ENCODE data around the gene OSBPL6. TPM values are rescaled to one million over a fixed set of nuclear protein-coding genes. Genes with fewer than 3 reads are reported as not detected.

Gene OSBPL6
- total and polyA plus RNA-seq, 9 of the 15 experiments (the other 6 are each of a cell fraction or from before 2014, with no cell fraction given): 3.4 to 12.7 (median 9.3) TPM

DNA sequence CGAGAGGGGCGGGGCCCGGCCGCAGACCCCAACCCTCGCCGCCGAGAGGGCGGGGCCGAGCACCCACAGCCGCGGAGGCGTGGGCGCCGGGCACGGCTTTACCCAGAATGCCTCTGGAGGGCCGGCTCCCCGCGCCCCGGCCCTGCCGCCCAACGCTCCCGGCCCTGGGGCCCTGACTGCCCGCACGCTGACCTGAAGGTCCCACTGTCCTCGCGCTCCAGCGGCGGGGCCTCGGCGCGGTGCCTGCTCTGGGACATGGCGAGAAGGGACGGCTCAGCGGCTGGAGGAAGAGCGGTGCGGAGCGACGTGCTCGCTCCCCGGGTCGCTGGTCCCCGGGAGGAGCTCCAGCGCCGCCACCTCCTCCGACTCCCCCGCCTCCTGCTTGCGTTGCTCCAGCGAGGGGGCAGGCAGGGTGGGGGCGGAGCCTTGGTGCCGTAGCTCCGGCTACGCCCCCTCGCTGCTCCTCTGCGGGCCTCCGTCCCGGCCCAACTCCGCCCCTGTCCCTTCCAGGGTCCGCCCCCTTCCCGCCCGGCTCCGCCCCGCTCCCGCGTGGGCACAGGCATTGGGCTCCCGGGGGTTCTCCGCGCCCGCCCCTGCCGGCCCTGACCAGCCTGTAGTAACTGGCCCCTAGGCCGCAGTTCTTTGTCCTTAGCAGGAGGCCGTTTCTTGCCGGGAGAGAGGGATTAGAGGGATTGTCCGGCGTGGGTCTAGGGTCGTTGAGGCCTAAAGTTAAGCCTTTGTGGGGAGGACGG lies 256.6 kb downstream of the OSBPL6 start, which contains the start of the genes PJVK and PRKRA (continued):
- TF ChIP-seq, protein P1, sequence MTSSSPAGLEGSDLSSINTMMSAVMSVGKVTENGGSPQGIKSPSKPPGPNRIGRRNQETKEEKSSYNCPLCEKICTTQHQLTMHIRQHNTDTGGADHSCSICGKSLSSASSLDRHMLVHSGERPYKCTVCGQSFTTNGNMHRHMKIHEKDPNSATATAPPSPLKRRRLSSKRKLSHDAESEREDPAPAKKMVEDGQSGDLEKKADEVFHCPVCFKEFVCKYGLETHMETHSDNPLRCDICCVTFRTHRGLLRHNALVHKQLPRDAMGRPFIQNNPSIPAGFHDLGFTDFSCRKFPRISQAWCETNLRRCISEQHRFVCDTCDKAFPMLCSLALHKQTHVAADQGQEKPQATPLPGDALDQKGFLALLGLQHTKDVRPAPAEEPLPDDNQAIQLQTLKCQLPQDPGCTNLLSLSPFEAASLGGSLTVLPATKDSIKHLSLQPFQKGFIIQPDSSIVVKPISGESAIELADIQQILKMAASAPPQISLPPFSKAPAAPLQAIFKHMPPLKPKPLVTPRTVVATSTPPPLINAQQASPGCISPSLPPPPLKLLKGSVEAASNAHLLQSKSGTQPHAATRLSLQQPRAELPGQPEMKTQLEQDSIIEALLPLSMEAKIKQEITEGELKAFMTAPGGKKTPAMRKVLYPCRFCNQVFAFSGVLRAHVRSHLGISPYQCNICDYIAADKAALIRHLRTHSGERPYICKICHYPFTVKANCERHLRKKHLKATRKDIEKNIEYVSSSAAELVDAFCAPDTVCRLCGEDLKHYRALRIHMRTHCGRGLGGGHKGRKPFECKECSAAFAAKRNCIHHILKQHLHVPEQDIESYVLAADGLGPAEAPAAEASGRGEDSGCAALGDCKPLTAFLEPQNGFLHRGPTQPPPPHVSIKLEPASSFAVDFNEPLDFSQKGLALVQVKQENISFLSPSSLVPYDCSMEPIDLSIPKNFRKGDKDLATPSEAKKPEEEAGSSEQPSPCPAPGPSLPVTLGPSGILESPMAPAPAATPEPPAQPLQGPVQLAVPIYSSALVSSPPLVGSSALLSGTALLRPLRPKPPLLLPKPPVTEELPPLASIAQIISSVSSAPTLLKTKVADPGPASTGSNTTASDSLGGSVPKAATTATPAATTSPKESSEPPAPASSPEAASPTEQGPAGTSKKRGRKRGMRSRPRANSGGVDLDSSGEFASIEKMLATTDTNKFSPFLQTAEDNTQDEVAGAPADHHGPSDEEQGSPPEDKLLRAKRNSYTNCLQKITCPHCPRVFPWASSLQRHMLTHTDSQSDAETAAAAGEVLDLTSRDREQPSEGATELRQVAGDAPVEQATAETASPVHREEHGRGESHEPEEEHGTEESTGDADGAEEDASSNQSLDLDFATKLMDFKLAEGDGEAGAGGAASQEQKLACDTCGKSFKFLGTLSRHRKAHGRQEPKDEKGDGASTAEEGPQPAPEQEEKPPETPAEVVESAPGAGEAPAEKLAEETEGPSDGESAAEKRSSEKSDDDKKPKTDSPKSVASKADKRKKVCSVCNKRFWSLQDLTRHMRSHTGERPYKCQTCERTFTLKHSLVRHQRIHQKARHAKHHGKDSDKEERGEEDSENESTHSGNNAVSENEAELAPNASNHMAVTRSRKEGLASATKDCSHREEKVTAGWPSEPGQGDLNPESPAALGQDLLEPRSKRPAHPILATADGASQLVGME (CRISPR knock-in tag; IDR thresholded peaks at IDR 0.05): peak; percentile 88; the same call in 1 of the 2 replicates
- TF ChIP-seq CCAR2 (IDR thresholded peaks at IDR 0.05; ENCODE audit: low read depth, low read length) (no peak), SRF (CRISPR knock-in tag; IDR thresholded peaks at IDR 0.05) (peak in 1 of 2 experiments; percentile 75; a peak in 1 of 4 replicates), EGR1 (conservative IDR thresholded peaks at IDR 0.05) (peak; percentile 97), NCOA1 (IDR thresholded peaks at IDR 0.05; ENCODE audit: low read depth) (no peak), TCF3 (CRISPR knock-in tag; IDR thresholded peaks at IDR 0.05) (0 out of 2 replicates have a peak, but pooled peaks have one; percentile 40), NR4A1 (CRISPR knock-in tag; IDR thresholded peaks at IDR 0.05) (peak; percentile 73; the same call in 1 of the 2 replicates), NR4A1 (tag; IDR thresholded peaks at IDR 0.05) (peak; percentile 53; the same call in 1 of the 2 replicates), ZNF589 (CRISPR knock-in tag; IDR thresholded peaks at IDR 0.05; ENCODE audit: low read depth) (peak; percentile 24), ZNF197 (CRISPR knock-in tag; IDR thresholded peaks at IDR 0.05; ENCODE audit: low read depth) (no peak), HDAC2 (IDR thresholded peaks at IDR 0.05) (no peak), TSHZ1 (CRISPR knock-in tag; IDR thresholded peaks at IDR 0.05) (no peak)
- TF ChIP-seq, protein P2, sequence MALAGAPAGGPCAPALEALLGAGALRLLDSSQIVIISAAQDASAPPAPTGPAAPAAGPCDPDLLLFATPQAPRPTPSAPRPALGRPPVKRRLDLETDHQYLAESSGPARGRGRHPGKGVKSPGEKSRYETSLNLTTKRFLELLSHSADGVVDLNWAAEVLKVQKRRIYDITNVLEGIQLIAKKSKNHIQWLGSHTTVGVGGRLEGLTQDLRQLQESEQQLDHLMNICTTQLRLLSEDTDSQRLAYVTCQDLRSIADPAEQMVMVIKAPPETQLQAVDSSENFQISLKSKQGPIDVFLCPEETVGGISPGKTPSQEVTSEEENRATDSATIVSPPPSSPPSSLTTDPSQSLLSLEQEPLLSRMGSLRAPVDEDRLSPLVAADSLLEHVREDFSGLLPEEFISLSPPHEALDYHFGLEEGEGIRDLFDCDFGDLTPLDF (CRISPR knock-in tag; IDR thresholded peaks at IDR 0.05): peak; percentile 19; the same call in 1 of the 2 replicates
